HG03469 (cell line): Measurements from ENCODE around the gene PHLDB2.

ENCODE experiments used
- ATAC-seq: cut with Tn5 transposase; IDR thresholded peaks from one replicate; pipeline ENCODE4 v1.9.1; 2021; ENCODE audit warnings: mild to moderate bottlenecking, moderate library complexity, moderate number of reproducible peaks; ENCODE audit not compliant: unreplicated experiment

The PHLDB2 gene

DNA sequence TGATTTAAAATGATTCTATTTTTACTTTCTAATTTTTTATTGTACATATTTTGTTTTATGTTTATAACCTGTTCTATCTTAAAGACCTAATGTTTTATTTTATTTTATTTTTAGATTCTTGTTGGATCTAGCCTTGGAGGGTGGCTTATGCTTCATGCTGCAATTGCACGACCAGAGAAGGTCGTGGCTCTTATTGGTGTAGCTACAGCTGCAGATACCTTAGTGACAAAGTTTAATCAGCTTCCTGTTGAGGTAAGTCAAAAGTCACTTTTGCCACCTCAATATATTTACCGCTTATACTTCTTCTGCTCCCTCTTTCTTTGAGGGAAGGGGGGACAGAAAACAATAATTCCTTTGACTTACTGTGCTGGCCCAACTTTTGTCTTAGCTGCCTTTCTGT is 127.7 kb downstream of the PHLDB2 start:
- no peak for ATAC-seq

DNA sequence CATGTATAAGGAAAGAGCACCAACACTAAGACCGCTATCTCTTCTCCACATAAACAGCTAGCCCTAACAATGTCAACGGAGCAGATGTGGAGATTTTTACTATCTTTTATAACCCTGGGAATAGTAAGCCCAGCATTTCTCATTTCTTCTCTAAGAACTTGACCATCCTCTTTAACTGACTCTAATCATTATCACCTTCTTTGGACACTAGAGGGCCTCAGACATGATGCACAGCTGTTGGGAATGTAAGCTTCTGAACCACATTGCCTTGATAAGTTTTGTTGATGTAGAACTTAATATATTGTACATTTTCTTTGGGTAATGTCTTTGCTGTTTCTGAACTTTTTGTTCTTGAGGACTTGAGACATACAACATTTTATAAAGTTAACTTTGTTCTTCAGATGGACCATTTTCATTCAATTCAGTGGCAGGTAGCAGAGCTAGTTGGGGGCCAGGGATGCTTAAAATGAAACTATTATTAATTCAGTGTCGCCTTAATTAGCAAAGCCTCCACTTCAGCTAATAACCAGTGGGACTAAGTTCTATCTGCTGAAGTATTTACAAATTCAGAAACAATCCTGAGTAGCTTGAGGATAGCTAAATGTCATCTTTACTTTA is 130.1 kb downstream of the PHLDB2 start:
- peak; percentile 84 for ATAC-seq

DNA sequence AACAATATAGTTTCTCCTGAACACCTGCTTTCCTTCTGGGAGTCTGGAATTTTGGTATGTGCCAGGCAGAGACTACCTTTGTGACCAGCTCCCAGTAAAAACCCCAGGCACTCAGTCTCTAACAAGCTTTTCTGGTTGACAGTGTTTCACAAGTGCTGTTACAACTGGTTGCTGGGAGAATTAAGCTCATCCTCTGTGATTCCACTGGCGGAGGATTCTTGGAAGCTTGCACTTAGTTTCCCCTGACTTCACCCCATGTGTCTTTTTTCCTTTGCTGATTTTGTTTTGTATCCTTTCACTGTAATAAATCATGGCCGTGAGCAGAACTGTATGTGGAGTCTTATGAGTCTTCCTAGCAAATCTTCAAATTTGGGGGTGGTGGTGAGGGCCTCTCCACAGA is 134.0 kb downstream of the PHLDB2 start:
- ATAC-seq: no peak

DNA sequence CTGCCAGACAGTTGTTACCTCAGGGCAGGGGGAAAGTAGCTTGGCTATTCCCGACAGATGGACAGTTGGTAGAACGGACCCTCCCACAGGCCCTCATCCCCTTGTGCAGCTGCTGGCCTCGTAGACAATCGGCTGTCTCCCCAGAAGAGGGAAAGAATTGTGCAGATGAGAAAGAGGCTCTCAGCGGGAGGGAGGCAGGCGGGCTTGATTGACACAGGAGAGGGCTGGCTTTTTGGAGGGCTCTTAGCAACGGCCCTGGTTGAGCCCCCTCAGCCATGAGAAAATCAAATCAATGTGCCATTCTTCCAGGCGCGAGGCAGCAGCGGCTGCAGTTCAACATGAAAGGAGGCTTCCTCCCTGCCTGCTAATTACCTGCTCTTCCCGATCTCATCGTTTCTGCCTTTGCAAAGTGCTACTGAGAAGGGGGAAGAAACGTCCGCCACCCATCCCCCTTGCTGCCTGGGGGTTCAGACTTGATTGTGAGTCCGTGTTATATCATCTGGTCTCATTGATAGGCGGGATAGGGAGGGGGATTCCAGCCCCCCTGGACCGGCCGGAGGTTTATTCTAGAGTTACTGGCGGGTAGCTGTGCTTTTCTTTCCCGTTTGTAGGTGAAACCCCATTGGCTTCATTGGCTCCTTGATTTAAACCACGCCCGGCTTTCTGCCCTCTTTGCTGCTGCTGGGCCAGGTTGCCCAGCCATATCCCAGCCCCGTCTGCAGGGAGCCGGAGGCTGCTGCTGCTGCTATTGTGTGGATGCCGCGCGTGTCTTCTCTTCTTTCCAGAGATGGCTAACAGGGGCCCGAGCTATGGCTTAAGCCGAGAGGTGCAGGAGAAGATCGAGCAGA is 139.8 kb downstream of the PHLDB2 start, which contains the start of gene TAGLN3:
TSS of gene TAGLN3 (plus strand) at position 287 of the 848 bp plus-strand sequence. CDS start at position 788, 501 bp downstream.
- ATAC-seq: no peak

DNA sequence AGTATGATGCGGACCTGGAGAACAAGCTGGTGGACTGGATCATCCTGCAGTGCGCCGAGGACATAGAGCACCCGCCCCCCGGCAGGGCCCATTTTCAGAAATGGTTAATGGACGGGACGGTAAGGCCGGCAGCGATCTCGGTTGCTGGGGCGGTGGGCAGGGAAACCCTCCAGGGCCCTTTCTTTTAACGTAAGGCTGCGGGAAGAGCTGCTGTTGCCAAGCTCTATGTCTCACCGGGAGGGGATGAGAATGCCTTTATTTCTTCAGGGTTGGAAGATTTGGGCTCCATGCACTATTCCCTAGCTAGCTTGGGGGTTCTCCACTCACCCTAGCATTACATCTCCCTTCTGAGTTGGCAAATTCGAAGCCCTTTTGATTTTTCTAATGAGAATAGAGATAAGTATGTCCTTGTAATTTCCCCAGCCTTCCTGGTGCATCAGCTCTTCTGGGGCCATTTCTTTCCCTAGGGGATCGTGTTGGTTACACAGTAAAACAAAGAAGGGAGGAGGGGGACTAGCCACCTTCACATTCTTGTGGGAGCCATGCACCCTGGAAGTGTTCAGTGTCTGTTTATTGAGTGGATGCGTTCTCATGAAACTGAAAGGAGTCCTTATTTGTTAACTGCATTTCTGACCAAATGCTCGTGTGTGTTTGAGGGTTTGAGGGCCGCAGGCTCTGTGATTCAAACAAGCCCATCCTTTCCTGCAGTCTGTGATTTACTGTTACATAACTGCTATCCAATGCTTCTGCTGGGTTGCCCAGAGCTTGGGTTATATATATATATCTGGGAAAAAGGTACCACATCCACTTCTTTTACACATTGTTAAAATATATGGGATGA is 140.6 kb downstream of the PHLDB2 start:
- no peak for ATAC-seq

DNA sequence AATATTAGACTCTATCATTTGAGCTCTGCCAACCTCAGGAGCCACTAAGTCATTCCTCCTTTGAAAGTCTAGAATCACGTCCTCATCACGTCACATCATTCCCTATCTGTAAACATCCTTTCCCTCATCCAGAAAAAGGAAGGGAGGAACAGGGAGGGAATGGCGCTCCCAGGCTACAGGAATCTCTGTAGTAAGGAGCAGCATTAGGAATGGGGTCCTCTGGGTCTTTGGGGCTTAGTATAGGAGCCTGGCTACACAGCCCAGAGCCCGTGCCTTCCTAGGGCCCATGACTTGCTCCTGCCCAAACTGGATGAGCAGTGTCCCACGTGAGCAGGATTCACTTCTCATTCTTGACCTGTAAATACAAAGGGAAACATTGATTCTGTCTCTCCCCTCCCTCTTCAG is 141.3 kb downstream of the PHLDB2 start:
- no peak for ATAC-seq

DNA sequence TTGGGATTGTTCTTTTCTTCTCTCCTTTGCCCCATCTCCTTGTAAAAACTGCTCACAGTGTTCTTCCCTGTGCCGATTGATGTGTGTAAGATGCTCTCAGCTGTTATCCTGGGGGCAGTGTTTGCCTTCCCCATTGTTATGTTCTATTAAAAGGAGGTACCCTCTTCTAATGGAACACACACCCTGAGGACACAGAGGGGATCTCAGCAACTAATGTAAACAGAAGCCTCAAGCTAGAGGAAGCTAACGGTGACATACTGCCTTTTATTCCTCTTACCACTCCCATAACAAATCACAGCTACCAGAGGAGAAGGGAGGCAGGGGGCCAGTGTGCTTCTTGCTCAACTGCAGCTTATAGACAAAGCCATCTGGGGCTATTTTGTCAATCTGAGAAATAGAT is 141.9 kb downstream of the PHLDB2 start:
- ATAC-seq: no peak

DNA sequence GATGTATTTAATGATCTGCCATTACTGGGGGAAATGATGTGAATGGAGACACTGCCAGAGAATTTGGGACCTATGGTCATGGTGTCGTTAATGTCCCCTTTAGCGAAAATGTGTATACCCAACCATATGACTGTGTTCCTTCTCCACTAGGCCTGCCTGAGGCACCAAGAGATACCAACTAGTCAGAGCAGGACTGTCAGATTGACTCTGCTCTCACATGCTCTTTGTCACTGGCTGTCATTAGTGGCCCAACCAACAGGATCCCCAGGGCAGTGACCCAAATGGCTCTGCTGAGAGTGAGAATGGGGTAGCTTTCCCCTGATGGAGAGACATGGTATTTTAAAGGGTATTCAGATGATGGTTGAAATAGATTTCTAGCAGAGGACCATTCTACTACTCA is 142.5 kb downstream of the PHLDB2 start:
- no peak for ATAC-seq

DNA sequence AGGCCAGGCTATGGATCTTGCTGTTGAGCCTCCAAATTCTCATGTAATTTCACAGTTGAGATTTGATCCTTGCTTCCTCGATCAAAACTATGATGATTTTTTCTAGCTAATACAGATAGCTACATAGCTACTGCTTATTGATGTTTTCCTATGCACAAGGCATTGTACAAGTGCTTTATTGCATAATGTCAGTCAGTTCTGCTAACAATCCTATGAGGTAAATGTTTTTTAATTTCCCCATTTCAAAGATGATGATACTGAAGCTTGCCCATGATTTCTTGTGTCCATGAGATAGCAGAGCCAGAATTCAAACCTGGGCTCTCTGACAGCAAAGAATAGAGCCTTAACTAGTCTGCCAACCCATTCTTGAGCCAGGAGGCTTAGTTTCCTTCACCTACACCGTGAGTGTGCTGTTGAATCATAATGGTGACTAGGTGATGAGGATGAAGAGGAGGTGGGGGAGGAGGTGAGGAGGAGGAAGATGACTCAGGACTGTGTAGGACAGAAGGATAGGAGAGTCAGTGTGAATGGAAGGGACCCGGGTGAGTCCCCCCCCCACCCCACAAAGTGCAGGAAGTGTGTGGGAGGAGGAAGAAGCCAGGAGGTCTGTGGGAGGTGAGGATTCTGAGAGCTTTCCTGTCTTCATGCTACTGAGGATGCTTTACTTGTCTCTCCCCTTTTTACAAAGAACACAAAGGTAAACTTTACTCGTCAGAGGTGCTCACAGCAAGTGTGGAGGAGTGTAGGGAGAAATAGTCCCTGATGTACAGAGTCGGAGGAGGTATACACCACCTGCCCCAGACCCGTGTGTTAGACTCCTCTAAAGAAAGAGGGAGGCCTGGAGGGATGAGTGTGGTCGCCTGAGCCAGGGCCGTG is 143.3 kb downstream of the PHLDB2 start:
- ATAC-seq: no peak

DNA sequence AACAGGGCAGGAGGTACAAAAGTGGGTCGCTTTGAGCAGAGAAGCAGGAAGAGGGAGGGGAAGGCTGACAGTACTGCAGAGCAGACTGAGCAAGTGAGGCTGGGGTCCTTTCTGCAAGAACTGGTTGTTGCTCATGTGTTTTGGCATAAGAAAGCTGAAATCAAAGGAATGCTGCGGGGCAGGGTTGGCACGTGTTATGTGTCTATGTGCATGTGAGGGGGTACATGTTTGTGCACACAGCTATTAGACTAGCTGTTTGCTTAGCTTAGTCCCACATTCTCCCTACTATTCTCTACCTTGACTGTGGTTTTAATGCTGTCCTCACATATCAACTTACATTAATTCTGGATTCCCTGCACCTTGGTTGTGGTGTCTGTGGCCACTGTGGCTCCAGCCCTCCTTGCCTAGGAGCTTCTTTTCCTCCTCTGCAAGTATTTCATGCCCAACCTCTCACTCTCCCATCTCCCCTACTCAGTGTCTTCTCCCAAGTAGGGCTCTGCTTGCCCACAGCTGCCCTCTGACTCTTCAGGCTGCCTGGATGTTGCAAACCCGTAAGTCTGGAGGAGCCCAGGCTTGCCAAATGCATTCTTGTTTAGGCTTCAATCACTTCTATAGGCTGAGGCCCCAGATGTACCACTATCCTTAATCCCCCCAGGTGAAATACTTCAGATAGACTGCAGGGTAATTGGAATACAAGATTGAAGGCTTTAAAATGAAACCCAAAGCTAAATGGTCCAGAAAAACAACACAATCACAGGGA is 144.4 kb downstream of the PHLDB2 start:
- ATAC-seq: no peak

DNA sequence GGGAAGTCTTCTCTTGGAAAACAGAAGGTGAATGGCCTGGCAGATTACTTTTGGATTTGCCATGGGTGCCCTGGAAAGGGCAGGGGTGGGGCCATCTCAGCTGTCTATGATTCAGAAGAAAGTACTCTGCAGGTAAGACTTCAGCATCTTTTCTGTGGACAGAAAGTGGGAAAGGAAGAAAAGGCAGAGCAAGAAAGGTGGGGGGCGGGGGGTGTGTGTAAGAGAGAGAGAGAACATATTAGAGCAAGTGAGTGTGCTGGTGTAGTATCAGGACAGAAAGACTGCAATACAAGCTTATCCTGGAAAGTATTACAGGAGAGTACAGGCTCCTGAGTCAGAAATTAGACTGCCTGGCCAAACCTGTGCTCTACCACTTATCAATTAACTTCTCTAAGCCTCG is 145.1 kb downstream of the PHLDB2 start:
- no peak for ATAC-seq

DNA sequence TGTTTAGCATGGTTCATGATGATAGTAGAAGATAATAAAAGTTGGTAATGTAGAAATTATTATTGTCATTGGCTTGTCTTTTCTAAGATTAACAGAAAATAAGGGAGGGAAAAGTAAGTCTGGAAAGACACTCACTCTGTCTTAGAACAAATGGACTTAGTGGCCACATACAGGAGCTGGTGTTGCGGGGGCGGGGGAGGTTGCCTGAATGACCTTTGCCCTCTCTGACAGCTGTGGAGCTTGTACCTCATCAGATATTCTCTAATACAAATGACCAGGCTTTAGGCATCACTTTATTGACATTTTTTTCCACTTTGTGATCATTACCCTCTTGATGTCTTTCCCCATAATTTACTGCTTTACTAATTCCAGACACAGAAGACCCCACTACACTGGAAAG is 145.6 kb downstream of the PHLDB2 start:
- no peak for ATAC-seq

DNA sequence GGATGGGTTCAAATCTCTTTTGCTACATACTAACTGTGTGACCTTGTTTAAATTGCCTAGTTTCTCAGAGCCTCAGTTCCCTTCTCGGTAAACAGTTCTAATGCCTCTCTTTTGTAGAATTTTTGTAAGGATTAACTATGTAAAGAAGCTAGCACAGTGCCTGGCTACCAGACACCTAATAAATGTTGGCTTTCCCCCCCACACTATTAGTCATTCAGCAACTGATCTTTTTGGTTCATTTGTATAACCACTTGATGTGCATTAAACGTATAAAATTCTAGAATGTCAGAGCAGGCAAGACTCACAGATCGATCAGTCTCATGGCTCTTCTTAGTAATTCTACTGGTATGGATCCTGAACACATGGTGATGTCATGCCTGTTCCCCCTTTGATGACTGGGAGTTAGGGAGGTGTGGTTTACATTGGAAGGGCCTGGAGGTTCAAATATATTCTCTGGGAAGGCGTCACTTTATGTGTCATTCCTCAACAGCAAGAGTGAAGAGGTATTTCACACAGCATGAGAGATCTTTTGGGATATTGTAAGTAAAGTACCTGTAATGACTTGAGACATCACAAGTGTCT is 146.1 kb downstream of the PHLDB2 start:
- ATAC-seq: no peak

DNA sequence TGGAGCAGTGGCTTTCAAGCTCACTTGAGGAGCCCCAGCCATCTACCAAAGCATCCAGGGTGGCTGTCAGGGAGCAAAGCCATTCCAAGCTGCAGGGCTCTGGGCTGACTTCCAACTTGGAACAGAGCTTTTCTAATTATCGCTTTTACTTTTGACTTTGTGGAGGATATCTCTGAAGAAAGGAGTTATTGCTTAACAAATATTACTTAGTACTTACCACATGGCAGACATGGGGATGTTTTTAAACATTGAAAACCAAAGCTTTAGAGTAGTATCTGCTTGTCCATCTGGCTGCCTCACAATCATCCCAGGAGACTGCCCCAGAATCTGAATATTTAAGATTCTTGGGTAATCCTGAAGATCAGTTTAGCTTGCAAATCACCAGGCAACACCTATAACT is 148.6 kb downstream of the PHLDB2 start:
- ATAC-seq: no peak

DNA sequence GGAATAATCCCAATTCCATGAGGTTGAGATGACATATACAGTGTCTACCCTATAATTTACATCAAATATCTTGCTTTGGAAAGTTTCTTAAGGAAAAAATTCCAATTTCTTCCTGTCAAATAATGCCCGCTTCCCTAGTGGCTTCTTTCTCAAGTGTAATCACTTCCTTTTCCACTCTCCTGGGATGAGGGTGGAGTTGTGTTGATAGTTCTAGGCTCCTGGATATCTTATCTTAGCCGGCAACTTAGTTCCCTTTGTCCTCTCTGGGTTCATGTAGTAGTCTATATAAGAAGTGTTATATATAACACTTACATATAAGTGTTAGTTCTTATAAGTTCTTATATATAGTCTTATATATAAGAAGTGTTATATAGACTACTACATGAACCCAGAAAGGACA is 150.6 kb downstream of the PHLDB2 start:
- no peak for ATAC-seq

DNA sequence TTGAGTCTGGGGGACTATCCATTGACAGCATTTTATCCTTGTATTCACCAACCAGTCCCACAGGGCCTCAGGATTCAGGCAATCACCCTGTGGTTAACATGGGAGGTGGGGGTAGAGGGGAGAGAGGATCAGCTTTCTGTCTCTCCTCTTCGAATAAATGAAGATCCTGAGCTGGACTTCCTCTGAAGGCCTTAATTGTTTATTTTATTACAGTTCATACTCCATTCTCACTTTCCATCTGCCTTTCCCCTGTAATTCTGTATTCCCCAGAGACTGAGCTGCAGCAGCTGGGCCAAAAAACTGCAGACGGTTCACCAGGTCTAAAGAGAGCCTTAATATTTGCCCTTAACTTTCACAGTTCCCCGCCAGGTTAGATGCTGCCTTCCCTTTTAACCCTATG is 151.6 kb downstream of the PHLDB2 start:
- ATAC-seq: no peak

DNA sequence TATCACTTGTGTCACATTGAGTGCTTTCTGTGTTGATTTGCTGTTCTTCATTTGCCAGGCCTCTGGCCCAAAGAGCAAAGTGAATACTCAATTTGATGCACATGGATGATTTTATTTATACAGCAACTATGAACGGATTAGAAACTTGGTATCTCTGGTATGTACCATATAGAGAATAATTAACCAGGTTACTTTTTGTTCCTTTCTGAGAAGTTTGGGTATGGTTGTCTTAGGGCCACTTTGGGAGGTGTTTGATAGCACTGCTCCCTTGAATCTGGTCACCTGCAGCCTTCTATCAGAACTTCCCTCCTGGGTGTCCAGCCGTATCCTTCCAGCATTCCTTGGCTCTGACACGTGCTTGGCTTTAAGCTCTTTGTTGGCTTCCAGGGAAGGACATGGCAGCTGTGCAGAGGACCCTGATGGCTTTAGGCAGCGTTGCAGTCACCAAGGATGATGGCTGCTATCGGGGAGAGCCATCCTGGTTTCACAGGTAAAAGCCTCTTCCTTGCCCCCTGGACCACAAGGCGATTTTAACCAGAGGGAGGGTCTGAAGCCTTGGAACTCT is 152.4 kb downstream of the PHLDB2 start:
- ATAC-seq: no peak

DNA sequence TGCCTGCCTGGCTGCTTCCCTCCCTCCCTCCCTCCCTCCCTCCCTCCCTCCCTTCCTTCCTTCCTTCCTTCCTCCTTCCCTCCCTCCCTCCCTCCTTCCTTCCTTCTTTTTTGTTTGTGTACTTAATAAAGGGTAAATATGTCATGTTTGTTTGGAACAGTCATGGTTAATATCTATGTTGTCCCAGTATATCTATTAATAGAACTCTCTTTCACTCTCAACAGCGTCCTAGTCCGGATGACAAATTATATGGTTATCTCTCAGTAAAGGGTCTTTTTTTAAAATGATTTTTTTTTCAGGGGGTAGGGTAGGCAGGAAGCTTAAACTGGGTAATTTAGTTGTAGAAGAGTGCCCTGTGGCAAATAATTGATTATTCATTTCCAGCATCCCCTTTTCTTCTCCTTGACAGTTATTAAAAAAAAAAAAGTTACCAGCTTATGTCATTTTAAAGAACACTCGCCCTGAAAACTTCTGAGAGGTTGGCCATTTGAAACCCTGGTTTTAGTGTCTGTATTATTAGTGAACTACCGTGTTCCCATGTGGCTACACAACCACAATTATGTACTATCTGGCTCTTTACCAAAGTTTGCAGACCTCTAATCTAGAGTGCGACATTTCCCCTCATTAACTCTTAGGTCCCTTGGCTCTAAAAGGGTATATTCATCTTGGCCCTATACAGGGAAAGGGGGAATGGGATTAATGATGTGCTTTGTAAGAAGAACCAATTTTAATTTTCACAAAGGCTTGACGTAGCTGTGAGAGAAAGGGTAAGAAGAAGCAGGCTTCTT is 153.3 kb downstream of the PHLDB2 start:
- no peak for ATAC-seq
